Glutamatergic neuron (in vitro differentiated cells): Measurements from ENCODE around the gene ABHD17A. TPM values are rescaled to one million over a fixed set of nuclear protein-coding genes. Genes with fewer than 3 reads are reported as not detected.

ENCODE experiments used
- DNase-seq: peaks from one replicate; pipeline ENCODE4 v3.0.0; 2022
- H3K27ac Mint-ChIP-seq: one replicate; pipeline ENCODE4 v1.8.0; 2020; ENCODE audit warnings: mild to moderate bottlenecking, mixed read lengths, inconsistent platforms; ENCODE audit not compliant: unreplicated experiment
- H3K27me3 Mint-ChIP-seq: one replicate; pipeline ENCODE4 v1.8.0; 2020; ENCODE audit warnings: mild to moderate bottlenecking, moderate library complexity, mixed read lengths, inconsistent platforms; ENCODE audit not compliant: unreplicated experiment
- H3K36me3 Mint-ChIP-seq: one replicate; pipeline ENCODE4 v1.8.0; 2020; ENCODE audit warnings: mild to moderate bottlenecking, mixed read lengths, inconsistent platforms; ENCODE audit not compliant: unreplicated experiment
- H3K4me1 Mint-ChIP-seq: one replicate; pipeline ENCODE4 v1.8.0; 2020; ENCODE audit warnings: mild to moderate bottlenecking, low read depth, mixed read lengths, inconsistent platforms; ENCODE audit not compliant: unreplicated experiment
- H3K4me3 Mint-ChIP-seq: one replicate; pipeline ENCODE4 v1.8.0; 2020; ENCODE audit warnings: mild to moderate bottlenecking, mixed read lengths, inconsistent platforms; ENCODE audit not compliant: unreplicated experiment
- H3K9me3 Mint-ChIP-seq: one replicate; pipeline ENCODE4 v1.8.0; 2020; ENCODE audit warnings: mild to moderate bottlenecking, moderate library complexity, mixed read lengths, inconsistent platforms; ENCODE audit not compliant: unreplicated experiment
- CTCF ChIP-seq: fragments of 200-600 bp; sonication (generic); IDR thresholded peaks from one replicate; pipeline ENCODE4 v1.5.0; 2021; ENCODE audit not compliant: partially characterized antibody, unreplicated experiment
- total RNA-seq: library from RNA; stranded (reverse); fragmentation: NEBNext Ultra II Directional; extraction: Animal tissue kit (Norgen Biotek cat#: 25700); gene quantifications from one replicate; pipeline ENCODE4 v1.2.1, GENCODE V29; 2021; ENCODE audit not compliant: unreplicated experiment

The ABHD17A gene
- total RNA-seq, 1 donor from 2014 or later = 75.1 TPM

DNA sequence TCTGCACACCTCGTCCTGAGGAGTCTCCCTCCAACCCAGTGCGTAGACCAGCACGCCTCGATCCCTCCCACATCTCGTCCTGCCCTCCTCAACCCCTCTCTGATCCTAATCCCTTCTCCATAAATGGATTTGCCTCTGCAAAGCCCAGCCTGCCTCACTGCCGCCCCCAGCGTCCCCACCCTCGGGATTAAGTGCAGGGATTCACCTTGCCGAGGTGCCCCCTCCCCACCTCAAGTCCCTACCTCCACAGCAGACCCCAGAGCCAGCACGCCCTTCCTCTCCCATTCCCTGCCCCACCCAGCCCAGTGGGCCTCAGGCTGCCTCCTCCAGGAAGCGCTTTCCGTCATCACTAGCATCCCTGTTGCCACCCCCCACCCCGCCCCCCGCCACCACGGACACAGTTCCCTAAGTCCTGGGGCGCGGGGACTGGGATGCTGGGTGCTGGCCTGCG lies 25.9 kb downstream of the ABHD17A start:
- Mint-ChIP-seq H3K4me1 (peaks cover 9% of the 10 kb centered on the region), H3K27ac (peak overlapping the region; percentile 79), H3K9me3 (peaks cover 22% of the 10 kb centered on the region), H3K27me3 (peaks cover 18% of the 10 kb centered on the region), H3K4me3 (peak overlapping the region; percentile 82), H3K36me3 (no peaks in the 10 kb centered on the region)
- no peak for DNase-seq
- no peak for TF ChIP-seq CTCF

- Mint-ChIP-seq H3K27ac (peak overlapping the region; percentile 17), H3K4me3 (no peak overlapping the region)
Observed at GRCh38 chr19:1858412-1859081, 26.7 kb downstream of the ABHD17A start.

GRCh38 chr19:1857648-1858326 lies 27.5 kb downstream of the ABHD17A start:
- peaks cover 24% of the 10 kb centered on the region for H3K9me3 Mint-ChIP-seq
- peaks cover 18% of the 10 kb centered on the region for H3K27me3 Mint-ChIP-seq
- no peak for DNase-seq
- no peak overlapping the region for H3K4me3 Mint-ChIP-seq
- H3K27ac Mint-ChIP-seq = peak overlapping the region; percentile 33
- no peak for TF ChIP-seq CTCF
- peaks cover 11% of the 10 kb centered on the region for H3K4me1 Mint-ChIP-seq
- H3K36me3 Mint-ChIP-seq = no peaks in the 10 kb centered on the region

More at GRCh38 chr19:1858412-1859081, 26.7 kb downstream of the ABHD17A start:
- TF ChIP-seq CTCF = no peak
- peaks cover 9% of the 10 kb centered on the region for H3K4me1 Mint-ChIP-seq
- H3K36me3 Mint-ChIP-seq = no peaks in the 10 kb centered on the region
- peaks cover 22% of the 10 kb centered on the region for H3K9me3 Mint-ChIP-seq
- no peak for DNase-seq
- peaks cover 18% of the 10 kb centered on the region for H3K27me3 Mint-ChIP-seq

DNA sequence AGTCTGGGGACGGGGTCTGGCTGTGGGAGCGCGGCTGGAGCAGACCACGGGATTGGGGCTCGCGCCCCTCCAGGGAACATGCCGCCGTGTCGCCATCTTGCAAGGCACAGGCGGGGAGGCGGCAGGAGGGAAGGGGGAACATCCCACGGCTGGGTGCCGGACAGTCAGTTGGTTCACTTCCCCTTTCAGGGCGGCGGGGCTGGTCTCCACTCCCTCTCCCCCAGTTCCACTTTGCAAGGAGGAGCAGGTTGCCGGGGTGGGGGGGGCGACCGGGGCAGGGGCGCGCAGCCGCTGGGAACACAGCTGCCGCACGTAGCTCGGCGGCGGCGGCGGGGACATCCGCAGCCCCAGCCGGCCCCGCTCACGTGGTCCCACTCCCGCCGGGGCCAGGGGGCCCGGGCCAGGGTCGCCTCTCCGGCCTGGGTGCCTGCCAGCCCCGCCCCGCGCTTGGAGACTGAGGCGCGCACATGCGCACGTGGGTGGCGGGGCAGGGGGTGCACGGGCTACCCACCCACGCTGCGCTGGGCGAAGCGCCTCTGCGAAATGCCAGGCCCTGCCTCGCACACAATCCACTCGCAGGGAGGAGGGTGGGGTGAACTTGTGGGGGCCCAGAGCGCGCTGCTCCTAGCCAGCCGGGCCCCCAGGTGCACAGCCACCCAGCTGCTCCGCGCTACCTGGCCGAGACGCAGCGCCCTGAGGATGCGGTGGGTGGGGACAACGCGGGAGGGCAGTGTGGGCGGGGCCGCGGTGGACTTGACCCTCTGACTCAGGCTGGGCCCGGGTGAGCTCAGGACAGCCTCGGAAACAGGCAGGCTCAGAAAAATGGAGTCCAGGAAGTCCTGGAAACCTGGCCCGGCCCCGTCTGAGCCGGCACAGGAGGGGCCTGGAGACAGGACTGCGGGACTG lies 28.3 kb downstream of the ABHD17A start:
- TF ChIP-seq CTCF = no peak
- Mint-ChIP-seq H3K4me1 (peaks cover 11% of the 10 kb centered on the region), H3K9me3 (peaks cover 22% of the 10 kb centered on the region), H3K27me3 (peaks cover 18% of the 10 kb centered on the region), H3K4me3 (peak overlapping the region; percentile 81), H3K27ac (peak overlapping the region; percentile 99), H3K36me3 (no peaks in the 10 kb centered on the region)
- DNase-seq = peak; percentile 75
